Testis (tissue), 2 donors: ENCODE results near the gene PTPRK.

ENCODE experiments used
- CTCF ChIP-seq, 3 experiments: fragments of 450-650 bp in 2 of 3; fragments of 200-600 bp in 1 of 3; sonication (generic) in 1 of 3; IDR thresholded peaks; one replicate each; pipeline ENCODE4 v1.5.1; 2016 to 2019; ENCODE audit warnings: antibody characterized with exemption in 3 of 3, mild to moderate bottlenecking in 2 of 3, moderate library complexity in 1 of 3
- POLR2A ChIP-seq: fragments of 450-650 bp; IDR thresholded peaks from one replicate; pipeline ENCODE4 v1.6.1; 2017; ENCODE audit warnings: antibody characterized with exemption, mild to moderate bottlenecking, moderate library complexity

- TF ChIP-seq CTCF (IDR thresholded peaks at IDR 0.05) (no peak), POLR2A (no peak)
Measured at GRCh38 chr6:128351255-128351514, 169.2 kb downstream of the PTPRK start.
